ENCODE results near the gene CYFIP1. TPM values are rescaled to one million over a fixed set of nuclear protein-coding genes. Genes with fewer than 3 reads are reported as not detected.

Gene CYFIP1
- total and polyA plus RNA-seq, 3 donors from 2014 or later = 50.9 to 112 (median 90.5) TPM

DNA sequence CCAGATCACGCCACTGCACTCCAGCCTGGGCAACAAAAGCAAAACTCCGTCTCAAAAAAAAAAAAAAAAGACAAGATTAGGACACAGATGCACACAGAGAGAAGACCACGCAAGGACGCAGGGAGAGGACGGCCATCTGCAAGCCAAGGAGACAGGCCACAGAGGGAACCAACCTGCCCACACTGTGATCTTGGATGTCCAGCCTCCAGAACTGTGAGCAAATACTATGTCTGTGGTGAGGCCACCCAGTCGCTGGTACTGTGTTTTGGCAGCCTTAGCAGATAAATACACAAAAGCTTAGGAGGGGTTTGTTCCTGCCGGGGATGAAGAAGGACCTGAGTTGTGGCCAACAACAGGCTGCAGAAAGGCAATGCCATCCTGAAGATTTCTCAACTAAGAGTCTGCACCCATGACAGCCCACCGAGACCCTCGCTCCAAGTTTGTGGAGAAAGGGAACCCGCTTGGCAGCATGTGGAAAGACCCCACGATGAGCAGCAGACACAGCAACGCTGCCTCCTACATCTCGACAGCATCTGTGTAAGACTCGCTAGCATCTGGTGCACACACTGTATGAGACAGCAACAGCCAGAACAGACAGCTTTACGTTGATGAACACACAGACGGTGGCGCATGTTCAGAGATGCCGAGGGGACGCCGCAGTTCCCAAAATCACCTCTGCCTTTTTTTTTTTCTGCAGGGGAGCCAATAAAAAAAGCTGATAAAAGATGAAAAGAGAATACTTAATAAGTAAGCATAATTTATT lies 13.7 kb downstream of the CYFIP1 start:
- TF ChIP-seq, protein P1, sequence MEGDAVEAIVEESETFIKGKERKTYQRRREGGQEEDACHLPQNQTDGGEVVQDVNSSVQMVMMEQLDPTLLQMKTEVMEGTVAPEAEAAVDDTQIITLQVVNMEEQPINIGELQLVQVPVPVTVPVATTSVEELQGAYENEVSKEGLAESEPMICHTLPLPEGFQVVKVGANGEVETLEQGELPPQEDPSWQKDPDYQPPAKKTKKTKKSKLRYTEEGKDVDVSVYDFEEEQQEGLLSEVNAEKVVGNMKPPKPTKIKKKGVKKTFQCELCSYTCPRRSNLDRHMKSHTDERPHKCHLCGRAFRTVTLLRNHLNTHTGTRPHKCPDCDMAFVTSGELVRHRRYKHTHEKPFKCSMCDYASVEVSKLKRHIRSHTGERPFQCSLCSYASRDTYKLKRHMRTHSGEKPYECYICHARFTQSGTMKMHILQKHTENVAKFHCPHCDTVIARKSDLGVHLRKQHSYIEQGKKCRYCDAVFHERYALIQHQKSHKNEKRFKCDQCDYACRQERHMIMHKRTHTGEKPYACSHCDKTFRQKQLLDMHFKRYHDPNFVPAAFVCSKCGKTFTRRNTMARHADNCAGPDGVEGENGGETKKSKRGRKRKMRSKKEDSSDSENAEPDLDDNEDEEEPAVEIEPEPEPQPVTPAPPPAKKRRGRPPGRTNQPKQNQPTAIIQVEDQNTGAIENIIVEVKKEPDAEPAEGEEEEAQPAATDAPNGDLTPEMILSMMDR (IDR thresholded peaks at IDR 0.05) = no peak
- TF ChIP-seq POLR2A (IDR thresholded peaks at IDR 0.05) = no peak
- no peaks in the 10 kb centered on the region for H3K9me3 ChIP-seq
- H3K4me1 ChIP-seq = peaks cover 17% of the 10 kb centered on the region
- no peak overlapping the region for H3K27ac ChIP-seq
- no peaks in the 10 kb centered on the region for H3K36me3 ChIP-seq (ENCODE audit: low read depth, missing control alignments)
- no peaks in the 10 kb centered on the region for H3K27me3 ChIP-seq
- no peak overlapping the region for H3K4me3 ChIP-seq
- intact Hi-C loops (cut with DNase I; ENCODE audit: low total_unique reads) = no loop called here
- no peak for DNase-seq
- WGBS, 2 donors = 85 to 87% methylated on average over 18 to 20 of the region's 20 CpGs

DNA sequence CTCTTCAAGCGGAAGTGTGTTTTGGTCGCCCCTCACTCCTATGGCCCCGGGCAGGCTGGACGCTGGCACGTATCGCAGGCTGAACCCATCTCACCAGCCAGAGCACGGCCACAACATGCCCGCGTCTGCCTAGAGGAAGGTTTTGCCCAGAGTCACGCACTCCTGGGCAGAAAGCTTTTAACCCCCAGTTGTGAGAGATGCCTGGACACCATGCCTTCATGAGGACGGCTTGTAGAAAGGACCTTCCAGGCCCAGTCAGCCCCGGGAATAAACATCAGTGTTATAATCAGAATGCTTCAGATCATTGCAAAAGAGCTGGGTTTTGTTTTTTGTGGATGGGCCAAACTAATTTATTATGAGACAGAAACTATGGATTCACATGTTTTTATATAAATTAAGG lies 16.5 kb downstream of the CYFIP1 start:
- Histone ChIP-seq H3K4me3 (no peak overlapping the region), H3K9me3 (no peaks in the 10 kb centered on the region), H3K27me3 (no peaks in the 10 kb centered on the region), H3K36me3 (ENCODE audit: low read depth, missing control alignments) (no peaks in the 10 kb centered on the region), H3K27ac (peak overlapping the region in 1 of 2 donors; percentile 61), H3K4me1 (peaks cover 30% of the 10 kb centered on the region)
- DNase-seq = no peak
- intact Hi-C loops (cut with DNase I; ENCODE audit: low total_unique reads) = no loop called here
- 77 to 78% methylated on average over 12 of the region's 12 CpGs for WGBS, 2 donors
- TF ChIP-seq, protein P1 (IDR thresholded peaks at IDR 0.05) = no peak
- TF ChIP-seq POLR2A (IDR thresholded peaks at IDR 0.05) = no peak

DNA sequence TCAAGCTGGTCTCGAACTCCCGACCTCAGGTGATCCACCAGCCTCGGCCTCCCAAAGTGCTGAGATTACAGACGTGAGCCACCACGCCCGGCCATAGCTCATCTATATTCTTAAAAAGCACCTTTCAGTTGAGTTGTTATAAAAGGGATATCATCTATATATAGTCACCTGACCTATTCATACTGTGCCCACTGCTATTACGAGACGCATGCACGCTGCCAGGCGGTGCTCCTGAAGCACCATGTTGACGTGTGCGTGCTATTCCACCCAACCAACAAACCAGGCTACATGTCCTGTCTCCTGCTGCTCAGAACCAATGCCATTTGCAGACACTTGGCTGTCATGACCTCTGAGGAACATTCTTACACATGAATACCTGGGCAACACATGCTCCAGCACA lies 17.6 kb downstream of the CYFIP1 start:
- Histone ChIP-seq H3K27me3 (no peaks in the 10 kb centered on the region), H3K36me3 (ENCODE audit: low read depth, missing control alignments) (no peaks in the 10 kb centered on the region), H3K27ac (peak overlapping the region in 1 of 2 donors; percentile 13), H3K4me3 (no peak overlapping the region), H3K9me3 (no peaks in the 10 kb centered on the region), H3K4me1 (peaks cover 30% of the 10 kb centered on the region)
- no peak for DNase-seq
- no peak for TF ChIP-seq POLR2A (IDR thresholded peaks at IDR 0.05)
- TF ChIP-seq, protein P1 (IDR thresholded peaks at IDR 0.05) = no peak
- intact Hi-C loops (cut with DNase I; ENCODE audit: low total_unique reads) = no loop called here
- 96 to 99% methylated on average over 12 of the region's 12 CpGs for WGBS, 2 donors

DNA sequence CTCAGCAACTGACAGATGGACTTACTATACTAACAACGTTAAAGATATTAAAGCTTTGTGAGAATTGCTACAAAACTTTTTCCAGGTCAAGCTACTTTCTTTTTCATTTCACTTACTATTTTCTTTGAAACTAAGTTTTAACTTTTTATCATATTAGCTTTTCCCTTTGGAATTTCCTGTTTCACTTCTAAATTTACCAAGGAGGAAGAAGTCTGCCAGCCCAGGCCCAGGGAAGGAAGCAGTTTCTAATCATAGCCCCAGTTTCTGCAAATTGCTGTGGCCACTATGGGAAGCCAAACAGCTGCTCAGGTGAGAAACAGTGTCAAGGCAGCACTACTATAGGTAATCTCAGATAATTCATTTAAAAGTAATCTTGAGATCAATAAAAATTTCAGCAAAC lies 18.4 kb downstream of the CYFIP1 start:
- DNase-seq = no peak
- intact Hi-C loops (cut with DNase I; ENCODE audit: low total_unique reads) = no loop called here
- TF ChIP-seq POLR2A (IDR thresholded peaks at IDR 0.05) = no peak
- TF ChIP-seq, protein P1 (IDR thresholded peaks at IDR 0.05) = no peak
- H3K36me3 ChIP-seq (ENCODE audit: low read depth, missing control alignments) = no peaks in the 10 kb centered on the region
- peaks cover 30% of the 10 kb centered on the region for H3K4me1 ChIP-seq
- peak overlapping the region in 1 of 2 donors; percentile 64 for H3K27ac ChIP-seq
- H3K4me3 ChIP-seq = no peak overlapping the region
- H3K27me3 ChIP-seq = no peaks in the 10 kb centered on the region
- 2 to 5% methylated on average over 1 of the region's 1 CpG for WGBS, 2 donors
- H3K9me3 ChIP-seq = no peaks in the 10 kb centered on the region

DNA sequence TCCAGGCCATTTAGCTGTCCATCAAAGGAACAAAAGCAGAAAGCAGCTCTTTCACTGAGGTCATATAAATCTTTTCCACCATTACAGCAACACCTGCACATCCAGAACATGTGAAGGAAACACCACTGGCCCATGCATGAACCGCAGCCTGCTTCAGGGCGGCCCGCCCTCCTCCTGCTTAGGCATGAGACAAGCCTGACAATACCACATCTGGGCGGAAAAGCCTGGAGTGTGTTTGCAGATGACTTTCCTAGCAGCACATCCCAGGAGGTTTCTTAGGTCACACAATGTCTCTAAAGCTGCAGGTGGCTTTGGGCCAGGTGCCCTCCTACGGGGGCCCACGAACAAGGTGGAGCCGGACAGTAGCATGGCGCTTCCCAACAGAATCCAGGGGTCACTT lies 19.6 kb downstream of the CYFIP1 start:
- no peak for TF ChIP-seq POLR2A (IDR thresholded peaks at IDR 0.05)
- TF ChIP-seq, protein P1 (IDR thresholded peaks at IDR 0.05) = no peak
- no peak for DNase-seq
- Histone ChIP-seq H3K4me1 (peaks cover 30% of the 10 kb centered on the region), H3K27ac (no peak overlapping the region), H3K9me3 (no peaks in the 10 kb centered on the region), H3K4me3 (no peak overlapping the region), H3K36me3 (ENCODE audit: low read depth, missing control alignments) (no peaks in the 10 kb centered on the region), H3K27me3 (no peaks in the 10 kb centered on the region)
- intact Hi-C loops (cut with DNase I; ENCODE audit: low total_unique reads) = no loop called here
- WGBS, 2 donors = 86 to 89% methylated on average over 8 of the region's 8 CpGs

Data from testis (tissue), 3 donors.